ENCODE results near the gene RPTOR. TPM values are rescaled to one million over a fixed set of nuclear protein-coding genes. Genes with fewer than 3 reads are reported as not detected.

RPTOR gene
- total RNA-seq, 6 donors from 2014 or later: 26.8 to 109 (median 36.8) TPM

DNA sequence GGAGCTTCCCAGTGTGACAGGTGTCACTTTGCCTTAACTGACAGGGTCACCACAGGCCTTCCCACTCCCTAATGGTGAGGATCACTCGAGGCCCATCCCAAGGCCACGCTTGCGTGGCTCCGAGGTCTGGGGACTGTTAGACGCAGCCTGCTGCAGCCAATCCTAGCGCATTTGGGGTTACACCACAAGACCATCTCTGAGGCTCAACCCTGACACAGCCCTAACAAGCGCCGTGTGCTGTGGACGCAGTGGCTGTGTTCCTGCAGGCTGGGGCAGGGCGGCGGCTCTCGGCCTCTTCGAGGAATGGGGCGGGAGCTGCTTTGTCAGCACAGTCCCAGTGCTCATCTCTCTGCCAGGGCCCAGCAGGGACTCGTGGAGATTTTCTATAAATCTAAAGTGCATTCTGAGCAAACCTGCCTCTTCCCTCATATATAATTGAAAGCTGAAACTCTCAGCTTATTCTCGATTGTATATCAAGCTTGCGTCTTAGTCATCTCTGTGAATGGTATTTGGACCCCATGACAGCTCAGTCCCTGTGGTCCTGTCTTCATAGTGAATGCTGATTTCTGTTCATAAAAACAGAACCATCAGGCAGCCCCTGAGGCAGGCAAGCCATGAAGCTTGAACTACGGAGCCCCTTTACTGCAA is 381.2 kb downstream of the RPTOR start:
- no peak overlapping the region for H3K27ac ChIP-seq
- DNase-seq (peak in 1 of 2 donors; percentile 58), ATAC-seq (ENCODE audit: low FRiP score in 2 of 2) (no peak)
- TF ChIP-seq POLR2AphosphoS5 (IDR thresholded peaks at IDR 0.05) (no peak), EP300 (IDR thresholded peaks at IDR 0.05) (no peak), POLR2A (IDR thresholded peaks at IDR 0.05) (no peak)
- TF ChIP-seq, protein P1, sequence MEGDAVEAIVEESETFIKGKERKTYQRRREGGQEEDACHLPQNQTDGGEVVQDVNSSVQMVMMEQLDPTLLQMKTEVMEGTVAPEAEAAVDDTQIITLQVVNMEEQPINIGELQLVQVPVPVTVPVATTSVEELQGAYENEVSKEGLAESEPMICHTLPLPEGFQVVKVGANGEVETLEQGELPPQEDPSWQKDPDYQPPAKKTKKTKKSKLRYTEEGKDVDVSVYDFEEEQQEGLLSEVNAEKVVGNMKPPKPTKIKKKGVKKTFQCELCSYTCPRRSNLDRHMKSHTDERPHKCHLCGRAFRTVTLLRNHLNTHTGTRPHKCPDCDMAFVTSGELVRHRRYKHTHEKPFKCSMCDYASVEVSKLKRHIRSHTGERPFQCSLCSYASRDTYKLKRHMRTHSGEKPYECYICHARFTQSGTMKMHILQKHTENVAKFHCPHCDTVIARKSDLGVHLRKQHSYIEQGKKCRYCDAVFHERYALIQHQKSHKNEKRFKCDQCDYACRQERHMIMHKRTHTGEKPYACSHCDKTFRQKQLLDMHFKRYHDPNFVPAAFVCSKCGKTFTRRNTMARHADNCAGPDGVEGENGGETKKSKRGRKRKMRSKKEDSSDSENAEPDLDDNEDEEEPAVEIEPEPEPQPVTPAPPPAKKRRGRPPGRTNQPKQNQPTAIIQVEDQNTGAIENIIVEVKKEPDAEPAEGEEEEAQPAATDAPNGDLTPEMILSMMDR (IDR thresholded peaks at IDR 0.05): no peak
- no peak overlapping the region for H3K4me3 ChIP-seq
- H3K27me3 ChIP-seq: no peaks in the 10 kb centered on the region
- 87 to 92% methylated on average over 17 to 18 of the region's 18 CpGs for WGBS, 2 donors
- H3K9me3 ChIP-seq: no peaks in the 10 kb centered on the region
- H3K36me3 ChIP-seq: peaks cover 4 to 48% (median 24%) of the 10 kb centered on the region in 4 donors
- peaks cover 4 to 12% (median 9%) of the 10 kb centered on the region in 4 donors for H3K4me1 ChIP-seq

- Histone ChIP-seq H3K27ac (peak overlapping the region in 1 of 4 donors; percentile 61), H3K4me3 (no peak overlapping the region), H3K36me3 (peaks cover 4 to 48% (median 20%) of the 10 kb centered on the region in 4 donors), H3K27me3 (no peaks in the 10 kb centered on the region), H3K9me3 (no peaks in the 10 kb centered on the region), H3K4me1 (peaks cover 4 to 12% (median 9%) of the 10 kb centered on the region in 4 donors)
- DNase-seq (no peak), ATAC-seq (ENCODE audit: low FRiP score in 2 of 2) (no peak)
- TF ChIP-seq, protein P1 (IDR thresholded peaks at IDR 0.05): no peak
- TF ChIP-seq POLR2A (IDR thresholded peaks at IDR 0.05) (no peak), EP300 (IDR thresholded peaks at IDR 0.05) (no peak), POLR2AphosphoS5 (IDR thresholded peaks at IDR 0.05) (no peak)
- 76 to 82% methylated on average over 15 of the region's 15 CpGs for WGBS, 2 donors
Observed at GRCh38 chr17:80926591-80927250, 382.1 kb downstream of the RPTOR start.

- H3K9me3 ChIP-seq: no peaks in the 10 kb centered on the region
- H3K4me1 ChIP-seq: peaks cover 4 to 12% (median 9%) of the 10 kb centered on the region in 4 donors
- TF ChIP-seq, protein P1 (IDR thresholded peaks at IDR 0.05): peak in 2 of 6 experiments; percentile 26 to 30
- TF ChIP-seq EP300 (IDR thresholded peaks at IDR 0.05) (no peak), POLR2AphosphoS5 (IDR thresholded peaks at IDR 0.05) (peak in 1 of 2 donors; percentile 27), POLR2A (IDR thresholded peaks at IDR 0.05) (no peak)
- 55 to 76% methylated on average over 11 of the region's 11 CpGs for WGBS, 2 donors
- no peak overlapping the region for H3K4me3 ChIP-seq
- DNase-seq: no peak
- H3K27ac ChIP-seq: peak overlapping the region in 1 of 4 donors; percentile 61
- no peaks in the 10 kb centered on the region for H3K27me3 ChIP-seq
- no peak for ATAC-seq (ENCODE audit: low FRiP score in 2 of 2)
- H3K36me3 ChIP-seq: peaks cover 4 to 46% (median 20%) of the 10 kb centered on the region in 4 donors
Observed at GRCh38 chr17:80927791-80928216, 383.2 kb downstream of the RPTOR start.

DNA sequence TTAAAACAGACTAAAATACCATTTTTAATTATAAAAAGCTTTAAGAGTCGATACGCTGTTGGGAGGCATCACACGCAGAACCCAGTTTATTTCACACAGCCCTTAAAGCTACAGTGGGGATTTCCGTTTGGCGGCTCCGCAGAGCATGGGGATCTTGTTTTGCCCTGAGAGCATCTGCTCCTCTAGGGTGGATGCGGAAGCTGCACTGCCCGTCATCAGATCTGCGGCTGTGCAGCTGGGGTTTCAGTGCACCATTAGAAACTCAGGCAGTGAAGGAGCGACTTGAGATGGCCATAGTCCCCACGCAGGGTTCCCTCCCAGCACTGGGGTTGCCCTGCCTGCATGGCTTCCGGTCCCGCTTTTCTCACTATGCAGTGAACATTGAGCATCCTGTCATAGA is 384.8 kb downstream of the RPTOR start:
- Histone ChIP-seq H3K9me3 (no peaks in the 10 kb centered on the region), H3K4me1 (peaks cover 4 to 12% (median 9%) of the 10 kb centered on the region in 4 donors), H3K4me3 (no peak overlapping the region), H3K36me3 (peaks cover 4 to 30% (median 15%) of the 10 kb centered on the region in 4 donors), H3K27me3 (no peaks in the 10 kb centered on the region), H3K27ac (no peak overlapping the region)
- WGBS, 2 donors: 97 to 98% methylated on average over 13 of the region's 13 CpGs
- ATAC-seq (ENCODE audit: low FRiP score in 2 of 2): no peak
- no peak for DNase-seq
- TF ChIP-seq EP300 (IDR thresholded peaks at IDR 0.05): no peak
- no peak for TF ChIP-seq POLR2A (IDR thresholded peaks at IDR 0.05)
- no peak for TF ChIP-seq POLR2AphosphoS5 (IDR thresholded peaks at IDR 0.05)
- TF ChIP-seq, protein P1 (IDR thresholded peaks at IDR 0.05): no peak

Measured in upper lobe of left lung (tissue), 6 donors.